Measurements from ENCODE around the gene BAZ2B. TPM values are rescaled to one million over a fixed set of nuclear protein-coding genes. Genes with fewer than 3 reads are reported as not detected.
A peak's percentile ranks its signal among the peaks of the same experiment; 100 is the strongest.

The BAZ2B gene
- total and polyA plus RNA-seq, 2 of the 13 experiments (the other 11 are each of a cell fraction or from before 2014, with no cell fraction given), result 14.0 to 15.1 TPM

- no peak for TF ChIP-seq NFATC3 (CRISPR knock-in tag; IDR thresholded peaks at IDR 0.05)
- no peak for TF ChIP-seq KDM3A (CRISPR knock-in tag; IDR thresholded peaks at IDR 0.05; ENCODE audit: low read depth)
- no peak for TF ChIP-seq RERE (CRISPR knock-in tag; IDR thresholded peaks at IDR 0.05; ENCODE audit: low read depth)
- TF ChIP-seq NFYC (CRISPR knock-in tag; IDR thresholded peaks at IDR 0.05), result no peak
- no peak for TF ChIP-seq ZNF784 (CRISPR knock-in tag; IDR thresholded peaks at IDR 0.05; ENCODE audit: borderline replicate concordance)
- no peak for TF ChIP-seq ZNF550 (CRISPR knock-in tag; IDR thresholded peaks at IDR 0.05; ENCODE audit: borderline replicate concordance)
- TF ChIP-seq MAX (IDR thresholded peaks at IDR 0.05), result no peak
- TF ChIP-seq GATAD2A (CRISPR knock-in tag; IDR thresholded peaks at IDR 0.05), result no peak
- no peak overlapping the region for H3K9ac ChIP-seq (ENCODE audit: insufficient read depth, low read depth, low read length)
- BruUV-seq (replicated peaks), result no TSS peak
- in situ Hi-C loops (cut with HindIII; ENCODE audit: extremely low pct_ligation_motif_present, low pct_unique_long_range_greater_than_20kb) (no loop called here), intact Hi-C loops (cut with micrococcal nuclease; ENCODE audit: unreplicated experiment) (no loop called here)
- no peaks in the 10 kb centered on the region for H4K20me1 ChIP-seq (ENCODE audit: insufficient read depth, low read length)
- 65% methylated on average over 2 of the region's 2 CpGs for WGBS (ENCODE audit: low lambda C conversion rate)
- no peak overlapping the region for H3K4me2 ChIP-seq (ENCODE audit: low read depth, low read length)
- DNase-seq (ENCODE audit: low spot score) (peak; percentile 17), FAIRE-seq (peak; percentile 26), ATAC-seq (no peak)
- CTCF ChIA-PET (ENCODE audit: low intra/inter-chr PET ratio, low total read pairs), result no interaction called here
- POLR2A ChIA-PET, result interaction anchor here (2.5 kb wide), 1 partner anchor 8 kb away, joined by 24 read pairs; no protein-coding TSS in a partner anchor
- H3K79me2 ChIP-seq (ENCODE audit: insufficient read depth, low read length), result peaks cover 3% of the 10 kb centered on the region
- H2AFZ ChIP-seq (ENCODE audit: low read length), result no peak overlapping the region
- H3K27me3 ChIP-seq (ENCODE audit: control insufficient read depth in 1 of 2, insufficient read depth in 2 of 2, low read length in 2 of 2), result no peaks in the 10 kb centered on the region
- H3K9me3 ChIP-seq (ENCODE audit: low read length), result no peaks in the 10 kb centered on the region
- no peak overlapping the region for H3K4me3 ChIP-seq (replicated peaks in 1 of 3; ENCODE audit: insufficient read depth in 1 of 3, low read depth in 2 of 3, low read length in 3 of 3)
- peak overlapping the region; percentile 14 for H3K27ac ChIP-seq (ENCODE audit: extremely low read length, insufficient read depth, low read length)
- no peaks in the 10 kb centered on the region for H3K36me3 ChIP-seq (replicated peaks in 1 of 2; ENCODE audit: control insufficient read depth in 1 of 2, insufficient read depth in 2 of 2, low read length in 2 of 2)
- peaks cover 19% of the 10 kb centered on the region for H3K4me1 ChIP-seq (ENCODE audit: insufficient read depth, low read length)
These were observed 10.1 kb downstream of the BAZ2B start for GRCh38 chr2:159606287-159606686.
